Memory B cell (primary cell): ENCODE data around the gene TSPAN7.

ENCODE experiments used
- ATAC-seq: fragments of 150-1000 bp; cut with Tn5 transposase; 2 replicates; pipeline ENCODE4 v1.10.0; 2021; ENCODE audit warnings: low read depth, mild to moderate bottlenecking, moderate library complexity
- DNase-seq, 2 donors: peaks; one replicate each; pipeline ENCODE4 v3.0.0; 2022; ENCODE audit warnings: low spot score in 2 of 2
- H3K27ac Mint-ChIP-seq: one replicate; pipeline ENCODE4 v1.8.0; 2022; ENCODE audit warnings: mild to moderate bottlenecking, moderate library complexity, mixed read lengths
- H3K27me3 Mint-ChIP-seq: one replicate; pipeline ENCODE4 v1.8.0; 2022; ENCODE audit warnings: mixed read lengths
- H3K36me3 Mint-ChIP-seq: one replicate; pipeline ENCODE4 v1.8.0; 2022; ENCODE audit warnings: mild to moderate bottlenecking, mixed read lengths
- H3K4me1 Mint-ChIP-seq: one replicate; pipeline ENCODE4 v1.8.0; 2022; ENCODE audit warnings: mixed read lengths
- H3K4me3 Mint-ChIP-seq: one replicate; pipeline ENCODE4 v1.8.0; 2022; ENCODE audit warnings: mild to moderate bottlenecking, moderate library complexity, mixed read lengths
- H3K9me3 Mint-ChIP-seq: one replicate; pipeline ENCODE4 v1.8.0; 2022; ENCODE audit warnings: mixed read lengths

The TSPAN7 gene, protein sequence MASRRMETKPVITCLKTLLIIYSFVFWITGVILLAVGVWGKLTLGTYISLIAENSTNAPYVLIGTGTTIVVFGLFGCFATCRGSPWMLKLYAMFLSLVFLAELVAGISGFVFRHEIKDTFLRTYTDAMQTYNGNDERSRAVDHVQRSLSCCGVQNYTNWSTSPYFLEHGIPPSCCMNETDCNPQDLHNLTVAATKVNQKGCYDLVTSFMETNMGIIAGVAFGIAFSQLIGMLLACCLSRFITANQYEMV

DNA sequence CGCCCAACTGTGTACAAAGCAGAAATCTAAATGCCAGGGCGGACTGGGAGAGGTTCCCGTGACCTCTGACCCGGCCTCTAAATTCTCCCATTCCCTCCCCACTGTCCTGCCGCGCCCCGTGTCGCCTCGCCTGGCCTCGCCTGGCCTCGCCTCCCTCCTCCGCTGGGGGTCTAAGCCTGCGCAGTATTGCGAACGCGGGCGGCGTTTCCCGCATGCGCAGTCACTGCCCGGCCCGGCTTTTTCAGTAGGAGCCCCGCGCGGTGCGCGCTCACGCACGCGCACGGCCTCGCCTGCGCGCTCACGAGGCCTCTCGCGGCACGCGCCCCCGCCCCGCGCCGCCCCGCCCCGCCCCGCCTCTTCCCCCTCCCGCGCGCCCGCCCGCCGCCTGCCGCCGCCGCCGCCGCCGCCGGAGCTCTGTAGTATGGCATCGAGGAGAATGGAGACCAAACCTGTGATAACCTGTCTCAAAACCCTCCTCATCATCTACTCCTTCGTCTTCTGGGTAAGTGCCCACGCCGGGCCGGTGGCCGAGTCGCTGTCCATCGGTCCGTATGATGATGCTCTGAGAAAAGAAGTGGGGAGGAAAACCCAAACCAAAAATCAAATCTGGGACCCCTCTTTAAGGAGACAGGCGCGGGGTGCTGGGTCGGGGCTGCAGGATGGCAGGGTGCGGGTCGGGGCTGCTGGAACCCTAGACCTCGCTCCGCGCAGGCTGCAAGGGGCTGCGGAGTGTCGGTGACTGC, at the start of gene TSPAN7:
TSS of gene TSPAN7 (plus strand) at position 417 of the 743 bp plus-strand sequence. CDS start at position 422, 5 bp downstream.
- ATAC-seq = peak; percentile 89
- H3K4me1 Mint-ChIP-seq = no peaks in the 10 kb centered on the region
- H3K36me3 Mint-ChIP-seq = no peaks in the 10 kb centered on the region
- no peaks in the 10 kb centered on the region for H3K9me3 Mint-ChIP-seq
- peak; percentile 35 to 40 for DNase-seq
- H3K4me3 Mint-ChIP-seq = peak within 1 kb of the TSS; percentile 84
- H3K27me3 Mint-ChIP-seq = peaks cover 3% of the 10 kb centered on the region
- no peak within 1 kb of the TSS for H3K27ac Mint-ChIP-seq

DNA sequence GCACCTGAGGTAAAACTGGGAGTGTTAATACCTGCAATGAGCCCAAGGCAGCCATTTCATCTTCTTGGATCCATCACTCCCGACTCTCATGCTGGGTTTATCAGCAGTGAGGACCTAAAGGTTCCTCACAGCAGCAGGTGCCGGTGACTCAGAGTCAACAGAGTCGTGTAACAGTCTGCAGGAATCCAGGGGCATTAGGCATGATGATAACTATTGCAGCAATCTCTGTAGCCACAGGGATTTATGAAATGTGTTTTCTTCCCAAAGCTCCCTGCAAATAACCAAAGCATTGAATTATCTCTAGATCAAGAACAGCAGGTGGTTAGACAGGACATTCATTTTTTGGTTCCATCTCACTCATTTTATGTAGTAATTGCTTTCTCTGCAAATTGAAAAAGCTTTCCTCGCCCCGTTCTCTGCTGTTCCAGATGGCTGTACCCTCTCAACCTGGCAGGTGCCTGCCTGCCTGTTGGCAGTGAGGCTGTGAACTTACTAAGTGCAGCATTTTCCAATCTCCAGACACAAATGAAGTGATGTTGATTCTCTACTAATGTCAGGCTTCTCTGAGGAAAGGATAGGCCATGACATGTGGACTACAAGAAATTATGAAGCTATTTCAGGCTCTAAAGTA, 48.1 kb upstream of the TSPAN7 start:
- Mint-ChIP-seq H3K9me3 (no peaks in the 10 kb centered on the region), H3K4me1 (no peaks in the 10 kb centered on the region), H3K27ac (no peak overlapping the region), H3K4me3 (no peak overlapping the region), H3K27me3 (no peaks in the 10 kb centered on the region), H3K36me3 (no peaks in the 10 kb centered on the region)
- ATAC-seq = no peak
- DNase-seq = no peak

GRCh38 chrX:38514016-38514854, 47.1 kb upstream of the TSPAN7 start:
- no peak for ATAC-seq
- H3K4me3 Mint-ChIP-seq = no peak overlapping the region
- H3K36me3 Mint-ChIP-seq = no peaks in the 10 kb centered on the region
- H3K27ac Mint-ChIP-seq = no peak overlapping the region
- H3K27me3 Mint-ChIP-seq = no peaks in the 10 kb centered on the region
- H3K9me3 Mint-ChIP-seq = no peaks in the 10 kb centered on the region
- H3K4me1 Mint-ChIP-seq = no peaks in the 10 kb centered on the region
- DNase-seq = no peak

DNA sequence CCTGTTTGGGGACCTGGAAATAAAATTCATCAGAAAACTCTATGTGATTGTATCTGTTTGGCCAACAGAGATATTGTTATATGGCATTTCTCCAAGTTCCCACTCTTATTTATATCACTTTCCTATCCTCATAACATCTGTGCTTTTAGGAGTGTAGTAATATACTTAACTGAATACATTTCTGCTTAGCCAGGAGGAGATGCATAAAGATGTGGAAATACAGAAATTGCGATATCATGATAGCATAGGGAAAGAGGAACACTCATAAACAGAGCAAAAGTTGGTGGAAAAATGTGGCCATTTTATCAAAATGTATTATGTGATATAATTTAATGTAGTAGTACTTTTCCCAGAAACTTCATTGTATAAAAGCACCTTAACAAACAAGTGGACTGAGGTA, 46.1 kb upstream of the TSPAN7 start:
- H3K9me3 Mint-ChIP-seq = no peaks in the 10 kb centered on the region
- DNase-seq (no peak), ATAC-seq (no peak)
- no peaks in the 10 kb centered on the region for H3K27me3 Mint-ChIP-seq
- no peaks in the 10 kb centered on the region for H3K4me1 Mint-ChIP-seq
- no peak overlapping the region for H3K27ac Mint-ChIP-seq
- H3K4me3 Mint-ChIP-seq = no peak overlapping the region
- no peaks in the 10 kb centered on the region for H3K36me3 Mint-ChIP-seq

DNA sequence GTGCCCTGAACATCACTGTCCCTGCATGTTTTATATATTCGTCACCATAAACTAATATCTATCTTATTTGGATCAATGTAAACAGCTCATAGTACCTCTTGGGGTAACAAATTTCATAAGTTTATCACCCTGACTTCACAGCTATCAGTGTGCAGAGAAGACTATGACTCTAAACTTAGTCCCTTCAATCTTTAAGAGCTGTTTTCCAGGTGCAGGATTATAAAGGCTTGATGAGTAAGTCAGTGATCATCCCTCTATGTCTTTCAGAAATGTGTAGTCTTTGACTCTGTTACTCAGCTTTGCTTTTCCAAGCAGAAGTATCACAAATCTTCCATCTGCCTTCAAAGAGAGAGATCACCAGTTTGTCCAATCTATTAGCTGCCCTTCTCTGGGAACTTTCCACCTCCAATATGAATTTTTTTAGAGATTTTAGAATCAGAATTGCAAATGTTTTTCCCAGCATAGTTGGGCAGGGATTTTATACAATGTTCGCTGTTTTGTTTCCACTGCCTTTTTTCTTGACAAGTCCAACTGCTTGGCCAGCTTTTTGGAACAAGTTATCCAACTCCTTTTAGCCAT, 45.1 kb upstream of the TSPAN7 start:
- H3K9me3 Mint-ChIP-seq = no peaks in the 10 kb centered on the region
- ATAC-seq (no peak), DNase-seq (no peak)
- no peaks in the 10 kb centered on the region for H3K36me3 Mint-ChIP-seq
- no peaks in the 10 kb centered on the region for H3K27me3 Mint-ChIP-seq
- no peaks in the 10 kb centered on the region for H3K4me1 Mint-ChIP-seq
- H3K4me3 Mint-ChIP-seq = no peak overlapping the region
- H3K27ac Mint-ChIP-seq = no peak overlapping the region

DNA sequence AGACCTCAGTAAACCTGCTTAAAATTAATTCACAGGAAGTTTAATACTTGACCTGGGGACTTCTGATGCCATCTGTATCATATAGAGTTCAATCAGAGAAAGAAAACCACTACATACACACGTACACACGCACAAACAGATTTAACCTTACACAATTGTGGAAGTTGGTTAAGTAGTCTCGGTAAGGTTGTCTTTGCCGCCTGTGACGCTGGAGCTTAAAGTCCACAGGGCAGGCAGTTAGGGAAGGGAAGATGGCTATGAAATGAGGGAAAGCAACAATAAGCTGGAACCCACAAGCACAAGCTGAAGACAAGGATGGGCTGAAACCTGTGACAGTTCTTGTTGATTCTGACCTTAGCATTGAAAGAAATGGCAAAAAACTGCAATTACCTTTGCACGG, 41.7 kb upstream of the TSPAN7 start:
- H3K27ac Mint-ChIP-seq = no peak overlapping the region

DNA sequence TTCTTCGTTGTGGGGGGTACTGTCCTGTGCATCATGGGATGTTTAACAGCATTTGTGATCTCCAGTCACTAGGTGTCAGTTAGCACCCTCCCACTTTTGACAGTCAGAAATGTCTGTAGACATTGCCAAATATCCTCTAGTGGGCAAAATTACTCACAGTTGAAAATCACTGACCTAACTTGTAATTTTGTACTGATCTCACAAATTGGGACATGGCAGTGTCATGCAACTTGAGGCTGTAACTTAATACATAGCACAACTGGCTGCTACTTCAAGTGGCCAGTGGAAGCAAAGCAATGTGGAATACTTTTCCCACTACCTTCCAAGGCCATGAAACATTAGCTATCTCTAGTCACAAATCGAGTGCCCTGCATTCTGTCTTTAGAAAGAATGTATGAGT, 23.2 kb upstream of the TSPAN7 start:
- Mint-ChIP-seq H3K27ac (no peak overlapping the region), H3K36me3 (no peaks in the 10 kb centered on the region), H3K9me3 (no peaks in the 10 kb centered on the region), H3K4me1 (no peaks in the 10 kb centered on the region), H3K27me3 (peaks cover 1% of the 10 kb centered on the region), H3K4me3 (no peak overlapping the region)
- DNase-seq (no peak), ATAC-seq (no peak)

More for the DNA sequence above, 41.7 kb upstream of the TSPAN7 start:
- DNase-seq (no peak), ATAC-seq (no peak)
- Mint-ChIP-seq H3K36me3 (no peaks in the 10 kb centered on the region), H3K4me3 (no peak overlapping the region), H3K4me1 (no peaks in the 10 kb centered on the region), H3K9me3 (no peaks in the 10 kb centered on the region), H3K27me3 (no peaks in the 10 kb centered on the region)

DNA sequence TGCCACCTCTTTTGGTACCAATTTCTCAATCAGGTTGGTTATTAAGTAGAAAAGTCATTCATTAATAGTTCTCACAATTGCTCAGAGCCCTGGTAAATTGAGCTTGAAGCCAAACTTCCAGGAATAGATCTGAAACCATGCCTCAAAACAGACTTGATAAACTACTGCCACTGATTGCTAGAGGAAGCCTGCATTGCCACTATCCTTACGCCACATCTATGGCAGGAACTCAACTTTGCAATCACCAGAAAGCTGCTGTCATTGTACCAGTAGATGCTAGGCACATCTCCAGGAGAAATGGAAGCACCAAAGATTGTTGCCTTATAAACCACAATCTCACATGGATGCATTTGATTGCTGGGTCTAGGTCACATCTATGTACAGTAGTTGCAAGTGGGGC, 21.6 kb upstream of the TSPAN7 start:
- DNase-seq (no peak), ATAC-seq (no peak)
- Mint-ChIP-seq H3K4me3 (no peak overlapping the region), H3K36me3 (no peaks in the 10 kb centered on the region), H3K9me3 (no peaks in the 10 kb centered on the region), H3K4me1 (no peaks in the 10 kb centered on the region), H3K27ac (no peak overlapping the region), H3K27me3 (no peaks in the 10 kb centered on the region)

- no peaks in the 10 kb centered on the region for H3K4me1 Mint-ChIP-seq
- no peak overlapping the region for H3K27ac Mint-ChIP-seq
- no peak overlapping the region for H3K4me3 Mint-ChIP-seq
- DNase-seq (no peak), ATAC-seq (no peak)
- H3K27me3 Mint-ChIP-seq = no peaks in the 10 kb centered on the region
- H3K36me3 Mint-ChIP-seq = no peaks in the 10 kb centered on the region
- H3K9me3 Mint-ChIP-seq = no peaks in the 10 kb centered on the region
Observed at GRCh38 chrX:38548508-38548907, 12.8 kb upstream of the TSPAN7 start.

- ATAC-seq (no peak), DNase-seq (no peak)
- no peaks in the 10 kb centered on the region for H3K36me3 Mint-ChIP-seq
- H3K27me3 Mint-ChIP-seq = no peaks in the 10 kb centered on the region
- no peak overlapping the region for H3K27ac Mint-ChIP-seq
- no peak overlapping the region for H3K4me3 Mint-ChIP-seq
- H3K9me3 Mint-ChIP-seq = no peaks in the 10 kb centered on the region
- H3K4me1 Mint-ChIP-seq = no peaks in the 10 kb centered on the region
Observed at GRCh38 chrX:38552721-38553120, 8.6 kb upstream of the TSPAN7 start.

DNA sequence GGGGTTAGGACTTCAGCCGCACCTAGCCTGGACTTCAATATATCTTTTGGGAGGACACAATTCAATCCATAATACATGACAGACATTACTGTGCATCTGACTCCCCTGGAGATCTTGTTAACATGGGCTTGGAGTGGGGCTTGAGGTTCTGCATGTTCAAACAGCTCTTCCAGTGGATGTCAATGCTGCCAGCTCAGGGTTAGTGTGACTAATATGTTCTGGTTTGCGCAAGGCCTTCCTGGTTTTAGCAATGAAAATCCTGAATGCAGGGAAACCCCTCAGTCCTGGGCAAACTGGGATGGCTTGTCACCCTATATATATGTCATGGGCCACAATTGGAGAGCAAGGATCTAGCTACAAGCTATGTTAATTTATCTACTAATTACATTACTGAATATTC, 2.7 kb upstream of the TSPAN7 start:
- peaks cover 3% of the 10 kb centered on the region for H3K27me3 Mint-ChIP-seq
- no peaks in the 10 kb centered on the region for H3K9me3 Mint-ChIP-seq
- H3K36me3 Mint-ChIP-seq = no peaks in the 10 kb centered on the region
- ATAC-seq (no peak), DNase-seq (no peak)
- no peak overlapping the region for H3K4me3 Mint-ChIP-seq
- no peak overlapping the region for H3K27ac Mint-ChIP-seq
- H3K4me1 Mint-ChIP-seq = no peaks in the 10 kb centered on the region

DNA sequence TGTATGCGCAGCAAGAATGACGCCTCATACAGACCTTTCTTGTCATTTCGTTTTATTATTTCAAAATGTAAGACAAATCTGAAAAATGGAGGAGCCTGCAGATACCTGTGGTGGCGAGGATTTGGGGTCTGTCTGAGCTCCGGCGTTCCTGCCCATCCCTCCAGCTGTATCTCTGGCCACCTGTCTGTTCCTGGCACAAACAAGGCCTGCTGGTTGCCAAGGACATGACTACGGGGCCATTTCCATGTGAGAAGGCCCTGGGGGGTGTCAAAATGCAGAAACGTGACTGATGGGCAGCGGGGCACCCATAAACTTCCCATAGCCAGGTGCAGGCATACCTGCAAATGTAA, 591 bp upstream of the TSPAN7 start:
- ATAC-seq = no peak
- H3K4me3 Mint-ChIP-seq = peak overlapping the region; percentile 73
- H3K27me3 Mint-ChIP-seq = peaks cover 3% of the 10 kb centered on the region
- H3K27ac Mint-ChIP-seq = no peak overlapping the region
- no peaks in the 10 kb centered on the region for H3K9me3 Mint-ChIP-seq
- no peak for DNase-seq
- H3K4me1 Mint-ChIP-seq = no peaks in the 10 kb centered on the region
- H3K36me3 Mint-ChIP-seq = no peaks in the 10 kb centered on the region

DNA sequence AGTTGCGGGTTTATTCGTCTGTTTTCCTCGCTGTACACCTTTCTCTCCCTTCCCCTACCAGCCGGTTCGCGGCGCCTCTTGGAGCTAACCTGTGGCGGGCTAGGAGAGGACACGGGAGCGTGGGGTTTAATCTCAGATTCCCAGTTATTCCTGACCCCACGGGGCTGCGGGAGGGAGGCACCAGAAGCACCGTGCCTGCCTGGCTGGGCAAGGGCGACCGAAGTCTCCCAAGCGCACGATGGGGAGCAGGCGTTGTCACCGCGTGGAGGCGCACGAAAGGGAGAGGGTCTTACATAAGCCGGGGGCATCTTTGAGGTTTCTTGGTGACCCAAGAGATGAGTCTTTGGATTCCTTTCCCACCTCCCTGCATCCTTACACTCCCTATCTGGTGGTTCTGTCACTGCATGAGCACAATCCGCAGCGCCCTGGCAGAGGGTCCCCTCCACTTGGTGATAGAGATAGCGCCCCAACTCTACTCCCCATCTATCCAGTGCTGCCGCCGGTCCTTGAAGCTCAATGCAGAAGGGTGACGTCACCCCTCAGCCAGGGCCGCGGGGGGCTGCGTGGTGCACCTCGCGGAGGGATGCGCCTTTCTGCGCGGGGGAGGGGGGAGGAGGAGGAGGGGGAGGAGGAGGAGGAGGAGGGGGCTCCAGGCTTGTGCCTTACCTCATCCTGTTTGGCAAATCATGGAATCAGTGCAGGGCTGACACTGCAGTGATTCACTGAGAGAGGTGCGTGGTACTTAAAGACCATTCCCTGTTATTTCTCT, 793 bp downstream of the TSPAN7 start:
- DNase-seq (no peak), ATAC-seq (no peak)
- peaks cover 3% of the 10 kb centered on the region for H3K27me3 Mint-ChIP-seq
- no peaks in the 10 kb centered on the region for H3K36me3 Mint-ChIP-seq
- H3K4me3 Mint-ChIP-seq = peak overlapping the region; percentile 84
- no peaks in the 10 kb centered on the region for H3K4me1 Mint-ChIP-seq
- no peaks in the 10 kb centered on the region for H3K9me3 Mint-ChIP-seq
- no peak overlapping the region for H3K27ac Mint-ChIP-seq
